Brain microvascular endothelial cell (primary cell): ENCODE data around the gene C3orf20.
A peak's percentile ranks its signal among the peaks of the same experiment; 100 is the strongest.

Source experiments
- DNase-seq: peaks from one replicate; pipeline ENCODE4 v3.0.0-alpha.2; 2020
- H3K27ac ChIP-seq: fragments of 250-450 bp; sonication (Bioruptor Pico); 2 replicates; pipeline ENCODE4 v1.5.1; 2020; ENCODE audit warnings: mild to moderate bottlenecking, moderate library complexity
- H3K27me3 ChIP-seq: fragments of 250-450 bp; sonication (Bioruptor Pico); replicated peaks from 2 replicates; pipeline ENCODE4 v1.5.1; 2020; ENCODE audit warnings: mild to moderate bottlenecking
- H3K36me3 ChIP-seq: fragments of 250-450 bp; sonication (Bioruptor Pico); replicated peaks from 2 replicates; pipeline ENCODE4 v1.5.1; 2020; ENCODE audit warnings: mild to moderate bottlenecking
- H3K4me3 ChIP-seq: 2 replicates; pipeline ENCODE4 v1.5.1; 2011; ENCODE audit warnings: low read depth, mild to moderate bottlenecking, control low read depth, low read length, moderate library complexity
- CTCF ChIP-seq: IDR thresholded peaks from 2 replicates; pipeline ENCODE4 v1.5.1; 2011; ENCODE audit warnings: low read depth, mild to moderate bottlenecking, moderate library complexity, low read length, control low read depth, inconsistent platforms; ENCODE audit errors: missing control alignments
- in situ Hi-C: cut with HindIII; loops from 2 replicates; pipeline ENCODE4 v1.10.0; 2017; ENCODE audit warnings: low sequenced_read_pairs, low pct_ligation_motif_present

The C3orf20 gene

GRCh38 chr3:14789640-14790285, 114.8 kb downstream of the C3orf20 start:
- H3K4me3 ChIP-seq = no peak overlapping the region
- H3K36me3 ChIP-seq = no peaks in the 10 kb centered on the region
- no peak overlapping the region for H3K27ac ChIP-seq
- in situ Hi-C loops = no loop called here
- no peak for TF ChIP-seq CTCF
- H3K27me3 ChIP-seq = peaks cover 3% of the 10 kb centered on the region
- DNase-seq = no peak

GRCh38 chr3:14791343-14791945, 116.5 kb downstream of the C3orf20 start:
- peaks cover 3% of the 10 kb centered on the region for H3K27me3 ChIP-seq
- peak; percentile 86 for TF ChIP-seq CTCF
- no peaks in the 10 kb centered on the region for H3K36me3 ChIP-seq
- in situ Hi-C loops = no loop called here
- no peak overlapping the region for H3K27ac ChIP-seq
- H3K4me3 ChIP-seq = no peak overlapping the region
- DNase-seq = peak; percentile 37

GRCh38 chr3:14792691-14793121, 117.8 kb downstream of the C3orf20 start:
- Histone ChIP-seq H3K4me3 (no peak overlapping the region), H3K27ac (no peak overlapping the region)
- in situ Hi-C loops = no loop called here

GRCh38 chr3:14793126-14793857, 118.4 kb downstream of the C3orf20 start:
- in situ Hi-C loops = no loop called here
- no peak for TF ChIP-seq CTCF
- H3K27me3 ChIP-seq = peaks cover 5% of the 10 kb centered on the region
- no peak overlapping the region for H3K27ac ChIP-seq
- DNase-seq = no peak
- no peaks in the 10 kb centered on the region for H3K36me3 ChIP-seq
- H3K4me3 ChIP-seq = no peak overlapping the region

More at GRCh38 chr3:14792691-14793121, 117.8 kb downstream of the C3orf20 start:
- TF ChIP-seq CTCF = no peak
- H3K27me3 ChIP-seq = peaks cover 3% of the 10 kb centered on the region
- no peak for DNase-seq
- no peaks in the 10 kb centered on the region for H3K36me3 ChIP-seq

- H3K4me3 ChIP-seq = no peak overlapping the region
- H3K27ac ChIP-seq = no peak overlapping the region
- no peaks in the 10 kb centered on the region for H3K36me3 ChIP-seq
- no peak for TF ChIP-seq CTCF
- in situ Hi-C loops = no loop called here
- no peak for DNase-seq
- peaks cover 5% of the 10 kb centered on the region for H3K27me3 ChIP-seq
Observed at GRCh38 chr3:14793858-14794234, 118.9 kb downstream of the C3orf20 start.
